ENCODE measurements around the gene RASA2.
"Not testable (repeated sequence)": the region's sequence is repeated elsewhere in the genome, so short reads cannot be mapped to it uniquely, and the experiment has no call there.

Gene RASA2

DNA sequence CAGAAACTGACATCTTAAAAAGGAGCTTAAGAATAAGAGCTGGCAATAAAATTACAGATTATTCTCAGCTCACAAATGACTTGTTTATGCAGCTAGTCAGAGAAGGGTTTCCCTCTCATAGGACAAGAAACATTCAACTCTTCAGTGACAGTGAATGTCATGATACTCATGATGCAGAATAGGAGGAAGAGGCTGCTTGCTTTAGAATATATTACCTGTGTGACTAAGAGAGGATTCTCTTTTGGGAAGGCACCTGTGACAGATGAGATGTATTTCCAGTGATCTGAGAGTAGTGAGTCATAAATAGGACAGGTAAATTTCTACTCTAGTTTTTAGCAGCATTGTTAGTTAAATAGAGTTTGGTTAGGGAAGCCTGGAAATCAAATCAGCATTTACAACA lies 39.9 kb downstream of the RASA2 start:
- Histone ChIP-seq H3K9me3 (ENCODE audit: insufficient read depth, low read depth, low read length) (no peaks in the 10 kb centered on the region), H3K27ac (ENCODE audit: low read length) (no peak overlapping the region), H3K4me1 (ENCODE audit: insufficient read depth, low read length) (peaks cover 10% of the 10 kb centered on the region; the same call in 1 of the 2 replicates), H3K9ac (ENCODE audit: low read depth, low read length) (no peak overlapping the region), H3K27me3 (ENCODE audit: insufficient read depth, low read length) (no peaks in the 10 kb centered on the region), H3K4me3 (ENCODE audit: low read length) (no peak overlapping the region), H3K36me3 (ENCODE audit: insufficient read depth, low read depth, low read length) (peaks cover 13% of the 10 kb centered on the region; the same call in 1 of the 2 replicates)

DNA sequence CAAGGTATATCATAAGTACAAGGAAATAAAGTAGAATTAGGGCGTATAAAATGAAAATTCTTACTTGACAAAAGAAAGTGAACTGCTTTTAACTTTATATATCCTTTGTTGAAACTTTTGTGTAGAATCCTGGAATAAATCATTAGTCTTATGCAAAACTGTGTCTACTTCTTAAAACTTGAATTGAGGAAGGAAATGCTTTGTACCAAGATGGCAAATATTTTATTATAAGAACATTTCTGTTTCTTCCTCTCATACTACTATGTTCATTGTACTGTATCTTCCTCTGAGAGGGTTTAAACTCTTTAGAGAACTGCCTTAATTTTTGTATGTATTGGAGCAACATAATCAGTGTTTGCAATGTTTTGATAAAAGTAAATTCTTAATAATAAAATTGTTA lies 42.0 kb downstream of the RASA2 start:
- H3K4me1 ChIP-seq (ENCODE audit: insufficient read depth, low read length): peaks cover 10% of the 10 kb centered on the region; the same call in 1 of the 2 replicates
- H3K9me3 ChIP-seq (ENCODE audit: insufficient read depth, low read depth, low read length): no peaks in the 10 kb centered on the region
- H3K9ac ChIP-seq (ENCODE audit: low read depth, low read length): no peak overlapping the region
- H3K27ac ChIP-seq (ENCODE audit: low read length): no peak overlapping the region
- no peaks in the 10 kb centered on the region for H3K27me3 ChIP-seq (ENCODE audit: insufficient read depth, low read length)
- peaks cover 11% of the 10 kb centered on the region; the same call in 1 of the 2 replicates for H3K36me3 ChIP-seq (ENCODE audit: insufficient read depth, low read depth, low read length)
- no peak overlapping the region for H3K4me3 ChIP-seq (ENCODE audit: low read length)

- H3K36me3 ChIP-seq (ENCODE audit: insufficient read depth, low read depth, low read length): peaks cover 6% of the 10 kb centered on the region; the same call in 1 of the 2 replicates
- no peak overlapping the region for H3K9ac ChIP-seq (ENCODE audit: low read depth, low read length)
- H3K27ac ChIP-seq (ENCODE audit: low read length): no peak overlapping the region
- H3K9me3 ChIP-seq (ENCODE audit: insufficient read depth, low read depth, low read length): no peaks in the 10 kb centered on the region
- no peaks in the 10 kb centered on the region for H3K27me3 ChIP-seq (ENCODE audit: insufficient read depth, low read length)
- no peak overlapping the region for H3K4me3 ChIP-seq (ENCODE audit: low read length)
- H3K4me1 ChIP-seq (ENCODE audit: insufficient read depth, low read length): peaks cover 10% of the 10 kb centered on the region; the same call in 1 of the 2 replicates
These were observed 42.4 kb downstream of the RASA2 start for GRCh38 chr3:141529256-141529655.

DNA sequence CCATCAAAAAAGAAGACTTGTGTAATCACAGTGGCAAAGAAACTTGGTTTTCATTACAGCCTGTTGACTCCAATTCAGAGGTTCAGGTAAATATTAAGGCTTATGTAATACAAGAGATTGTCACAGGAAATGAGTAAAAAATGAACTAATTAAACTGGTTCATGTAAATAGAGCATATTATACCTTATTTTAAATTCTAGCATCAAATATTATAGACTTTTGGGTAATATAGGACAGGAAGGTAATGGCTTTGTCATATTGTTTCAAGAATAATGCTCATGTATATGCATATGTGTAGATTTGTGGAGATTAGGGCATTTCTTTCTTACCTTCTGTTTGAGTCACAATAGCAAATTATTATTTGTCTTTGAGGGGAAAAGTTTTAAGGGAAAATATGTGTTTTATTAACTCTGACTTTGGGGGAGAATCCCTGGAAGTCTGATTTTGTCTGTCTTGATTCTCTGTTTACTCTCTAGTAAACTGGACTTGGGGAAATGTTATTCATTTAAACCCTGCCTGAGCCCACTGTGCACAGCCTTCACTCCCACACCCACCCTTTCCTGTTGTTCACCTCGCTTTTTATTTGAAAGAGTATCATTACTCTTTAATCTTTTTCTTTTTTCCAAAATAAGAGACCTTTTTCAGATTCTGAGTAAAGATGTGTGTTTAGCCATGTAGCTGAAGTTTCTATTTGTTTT lies 43.0 kb downstream of the RASA2 start:
- Histone ChIP-seq H3K4me3 (ENCODE audit: low read length) (no peak overlapping the region), H3K27ac (ENCODE audit: low read length) (no peak overlapping the region), H3K36me3 (ENCODE audit: insufficient read depth, low read depth, low read length) (peaks cover 5% of the 10 kb centered on the region; the same call in 1 of the 2 replicates), H3K9ac (ENCODE audit: low read depth, low read length) (no peak overlapping the region), H3K4me1 (ENCODE audit: insufficient read depth, low read length) (peaks cover 10% of the 10 kb centered on the region; the same call in 1 of the 2 replicates), H3K9me3 (ENCODE audit: insufficient read depth, low read depth, low read length) (no peaks in the 10 kb centered on the region), H3K27me3 (ENCODE audit: insufficient read depth, low read length) (no peaks in the 10 kb centered on the region)

- Histone ChIP-seq H3K9me3 (ENCODE audit: insufficient read depth, low read depth, low read length) (peaks cover 3% of the 10 kb centered on the region; the same call in 1 of the 2 replicates), H3K9ac (ENCODE audit: low read depth, low read length) (no peak overlapping the region), H3K4me3 (ENCODE audit: low read length) (no peak overlapping the region), H3K27me3 (ENCODE audit: insufficient read depth, low read length) (no peaks in the 10 kb centered on the region), H3K36me3 (ENCODE audit: insufficient read depth, low read depth, low read length) (peaks cover 8% of the 10 kb centered on the region), H3K27ac (ENCODE audit: low read length) (no peak overlapping the region), H3K4me1 (ENCODE audit: insufficient read depth, low read length) (peaks cover 10% of the 10 kb centered on the region; the same call in 1 of the 2 replicates)
These were observed 43.6 kb downstream of the RASA2 start for GRCh38 chr3:141530415-141530768.

GRCh38 chr3:141532609-141533008 lies 45.8 kb downstream of the RASA2 start:
- Histone ChIP-seq H3K27me3 (ENCODE audit: insufficient read depth, low read length) (no peaks in the 10 kb centered on the region), H3K9ac (ENCODE audit: low read depth, low read length) (no peak overlapping the region), H3K27ac (ENCODE audit: low read length) (no peak overlapping the region), H3K4me3 (ENCODE audit: low read length) (no peak overlapping the region), H3K36me3 (ENCODE audit: insufficient read depth, low read depth, low read length) (peaks cover 13% of the 10 kb centered on the region), H3K9me3 (ENCODE audit: insufficient read depth, low read depth, low read length) (peaks cover 8% of the 10 kb centered on the region; the same call in 1 of the 2 replicates), H3K4me1 (ENCODE audit: insufficient read depth, low read length) (no peaks in the 10 kb centered on the region)

GRCh38 chr3:141536017-141536416 lies 49.2 kb downstream of the RASA2 start:
- not testable (repeated sequence) for H3K9ac ChIP-seq (ENCODE audit: low read depth, low read length); H3K4me3 ChIP-seq (ENCODE audit: low read length); H3K9me3 ChIP-seq (ENCODE audit: insufficient read depth, low read depth, low read length); H3K4me1 ChIP-seq (ENCODE audit: insufficient read depth, low read length); H3K27me3 ChIP-seq (ENCODE audit: insufficient read depth, low read length); H3K27ac ChIP-seq (ENCODE audit: low read length)
- peaks cover 11% of the 10 kb centered on the region for H3K36me3 ChIP-seq (ENCODE audit: insufficient read depth, low read depth, low read length)

DNA sequence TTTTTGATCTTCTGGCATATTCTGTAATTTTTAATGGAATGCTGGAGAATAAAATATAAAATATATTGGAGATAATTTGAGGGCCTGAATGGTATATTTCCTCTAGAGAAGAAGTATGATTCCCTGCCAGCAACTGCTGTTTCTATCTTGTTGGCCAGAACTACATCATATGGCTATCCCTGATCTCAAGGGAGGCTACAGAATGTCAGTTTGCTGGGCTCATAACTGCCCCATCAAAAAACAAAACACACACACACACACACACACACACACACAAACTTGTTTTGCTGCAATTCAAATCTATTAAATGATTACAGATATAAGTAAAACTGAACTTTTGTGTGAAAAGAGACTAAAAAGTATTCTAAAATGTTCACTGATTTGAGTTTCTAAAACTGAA lies 51.0 kb downstream of the RASA2 start:
- peaks cover 12% of the 10 kb centered on the region for H3K36me3 ChIP-seq (ENCODE audit: insufficient read depth, low read depth, low read length)
- H3K27me3 ChIP-seq (ENCODE audit: insufficient read depth, low read length): no peaks in the 10 kb centered on the region
- H3K4me3 ChIP-seq (ENCODE audit: low read length): no peak overlapping the region
- H3K4me1 ChIP-seq (ENCODE audit: insufficient read depth, low read length): no peaks in the 10 kb centered on the region
- H3K27ac ChIP-seq (ENCODE audit: low read length): no peak overlapping the region
- no peak overlapping the region for H3K9ac ChIP-seq (ENCODE audit: low read depth, low read length)
- peaks cover 8% of the 10 kb centered on the region; the same call in 1 of the 2 replicates for H3K9me3 ChIP-seq (ENCODE audit: insufficient read depth, low read depth, low read length)

DNA sequence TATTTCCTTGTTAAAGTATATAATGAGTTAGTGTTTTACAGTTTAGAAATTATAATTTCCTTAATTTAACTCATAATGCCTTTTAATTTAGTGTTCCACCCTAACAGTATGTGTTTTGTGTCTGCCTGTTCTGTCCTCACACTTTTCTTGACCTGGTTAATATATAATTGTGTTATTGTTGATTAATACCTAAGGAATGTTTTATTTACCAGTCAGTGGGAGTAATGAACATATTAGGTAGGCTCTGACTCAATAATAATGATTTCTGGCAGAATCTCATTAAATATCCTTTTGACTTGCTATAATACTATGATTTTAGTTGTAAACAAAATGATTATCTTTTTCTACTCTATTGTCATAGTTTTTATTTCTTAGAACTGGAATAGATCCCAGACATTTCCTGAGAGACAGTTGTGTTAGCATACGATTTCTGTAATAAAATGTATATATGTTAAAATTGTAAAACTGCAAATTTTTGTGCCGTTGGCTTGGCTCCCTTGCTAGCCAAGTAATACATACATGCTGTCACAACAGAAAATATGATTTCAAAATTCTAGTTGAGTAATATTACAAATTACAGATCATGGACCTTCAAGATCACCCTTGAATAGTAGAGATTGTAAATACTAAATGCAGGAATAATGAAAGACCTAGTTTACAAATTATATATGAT lies 51.9 kb downstream of the RASA2 start:
- no peak overlapping the region for H3K27ac ChIP-seq (ENCODE audit: low read length)
- no peak overlapping the region for H3K9ac ChIP-seq (ENCODE audit: low read depth, low read length)
- H3K36me3 ChIP-seq (ENCODE audit: insufficient read depth, low read depth, low read length): peaks cover 12% of the 10 kb centered on the region

DNA sequence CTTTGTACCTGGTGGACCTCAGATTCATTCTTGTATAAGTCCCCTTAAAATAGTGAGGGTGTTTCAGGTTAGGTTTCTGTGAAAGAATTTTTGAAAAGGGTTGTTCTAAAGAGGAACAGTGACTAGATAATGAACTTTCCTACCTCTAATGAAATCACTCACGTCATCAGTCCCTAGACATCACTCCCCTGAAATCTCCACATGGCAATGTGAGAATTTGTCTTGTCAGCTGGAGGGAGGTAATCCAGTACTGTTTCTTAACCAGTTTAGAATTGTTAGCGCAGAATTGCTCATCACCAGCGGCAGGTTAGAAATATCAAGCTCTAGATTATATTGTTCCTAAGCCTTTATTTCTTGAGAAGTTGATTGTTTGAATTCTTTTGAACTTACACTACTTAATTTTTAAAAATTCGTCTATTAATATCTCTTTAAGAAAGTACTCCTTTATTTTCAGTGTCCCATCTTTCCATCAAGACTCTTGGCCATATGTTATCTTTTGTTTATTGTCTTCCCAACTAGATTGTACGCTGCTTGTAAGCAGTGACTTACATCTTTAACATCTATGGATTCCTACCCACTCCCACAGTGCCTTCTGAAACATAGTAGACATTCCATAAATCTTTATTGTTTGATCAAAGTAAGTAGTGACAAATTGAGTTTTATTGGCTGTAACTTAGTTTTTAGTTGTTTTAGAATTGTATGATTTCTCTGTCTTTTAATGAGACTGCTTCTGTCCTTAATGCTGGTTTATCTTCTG lies 52.8 kb downstream of the RASA2 start:
- Histone ChIP-seq H3K36me3 (ENCODE audit: insufficient read depth, low read depth, low read length) (peaks cover 12% of the 10 kb centered on the region), H3K4me3 (ENCODE audit: low read length) (no peak overlapping the region), H3K9me3 (ENCODE audit: insufficient read depth, low read depth, low read length) (peaks cover 8% of the 10 kb centered on the region; the same call in 1 of the 2 replicates), H3K27ac (ENCODE audit: low read length) (no peak overlapping the region), H3K27me3 (ENCODE audit: insufficient read depth, low read length) (no peaks in the 10 kb centered on the region), H3K9ac (ENCODE audit: low read depth, low read length) (no peak overlapping the region), H3K4me1 (ENCODE audit: insufficient read depth, low read length) (no peaks in the 10 kb centered on the region)

More for the DNA sequence above, 51.9 kb downstream of the RASA2 start:
- Histone ChIP-seq H3K4me3 (ENCODE audit: low read length) (no peak overlapping the region), H3K4me1 (ENCODE audit: insufficient read depth, low read length) (no peaks in the 10 kb centered on the region), H3K9me3 (ENCODE audit: insufficient read depth, low read depth, low read length) (peaks cover 8% of the 10 kb centered on the region; the same call in 1 of the 2 replicates), H3K27me3 (ENCODE audit: insufficient read depth, low read length) (no peaks in the 10 kb centered on the region)

- Histone ChIP-seq H3K27ac (ENCODE audit: low read length) (no peak overlapping the region), H3K4me3 (ENCODE audit: low read length) (no peak overlapping the region), H3K36me3 (ENCODE audit: insufficient read depth, low read depth, low read length) (peaks cover 7% of the 10 kb centered on the region), H3K9me3 (ENCODE audit: insufficient read depth, low read depth, low read length) (peaks cover 3% of the 10 kb centered on the region; the same call in 1 of the 2 replicates), H3K27me3 (ENCODE audit: insufficient read depth, low read length) (no peaks in the 10 kb centered on the region), H3K9ac (ENCODE audit: low read depth, low read length) (no peak overlapping the region), H3K4me1 (ENCODE audit: insufficient read depth, low read length) (no peaks in the 10 kb centered on the region)
These were observed 53.7 kb downstream of the RASA2 start for GRCh38 chr3:141540531-141540930.
